GM12892 (cell line): ENCODE data around the gene ZBTB12.
"Not testable (repeated sequence)": the region's sequence is repeated elsewhere in the genome, so short reads cannot be mapped to it uniquely, and the experiment has no call there.

Experiments
- POLR2A ChIP-seq: IDR thresholded peaks from 2 replicates; pipeline ENCODE4 v1.6.1; 2011; ENCODE audit warnings: low read depth, low read length, control low read depth
- POLR2AphosphoS5 ChIP-seq: IDR thresholded peaks from 2 replicates; pipeline ENCODE4 v1.6.1; 2011; ENCODE audit warnings: low read depth, low read length, control low read depth

GRCh38 chr6:31857774-31858173, 44.1 kb downstream of the ZBTB12 start:
- TF ChIP-seq POLR2A, POLR2AphosphoS5: not testable (repeated sequence)
